Measurements from ENCODE around the gene FHAD1.

FHAD1 gene

GRCh38 chr1:15246960-15247614 lies at the start of gene FHAD1:
TSS of gene FHAD1 (plus strand) at chr1:15247223. CDS start at chr1:15251785, 4,562 bp downstream.
- no peak for DNase-seq

- DNase-seq: no peak
These were observed 49.2 kb upstream of the FHAD1 start for GRCh38 chr1:15197591-15198447.

GRCh38 chr1:15198684-15199083 lies 48.3 kb upstream of the FHAD1 start:
- DNase-seq: no peak

GRCh38 chr1:15201221-15201620 lies 45.8 kb upstream of the FHAD1 start:
- no peak for DNase-seq

- DNase-seq: no peak
These were observed 45.0 kb upstream of the FHAD1 start for GRCh38 chr1:15201849-15202551.

DNA sequence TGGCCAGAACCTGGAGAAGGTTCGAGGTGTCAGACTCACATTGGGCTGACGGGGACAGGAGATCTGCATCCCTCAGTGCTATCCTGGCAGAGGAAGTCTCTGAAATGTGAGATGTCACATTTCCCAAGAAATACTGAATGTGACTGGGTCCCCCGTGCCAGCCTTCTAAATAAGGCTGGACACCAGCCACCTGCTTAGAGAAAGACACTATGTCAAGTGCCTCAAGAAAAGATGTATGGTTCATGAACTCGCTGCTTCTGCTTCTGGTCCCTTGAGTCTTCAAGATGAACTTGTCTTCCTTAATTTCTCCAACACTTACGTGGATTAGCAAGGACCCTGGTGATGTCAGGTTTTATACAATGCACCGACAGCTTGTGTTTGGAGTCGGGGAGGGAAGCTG lies 42.1 kb upstream of the FHAD1 start:
- no peak for DNase-seq

DNA sequence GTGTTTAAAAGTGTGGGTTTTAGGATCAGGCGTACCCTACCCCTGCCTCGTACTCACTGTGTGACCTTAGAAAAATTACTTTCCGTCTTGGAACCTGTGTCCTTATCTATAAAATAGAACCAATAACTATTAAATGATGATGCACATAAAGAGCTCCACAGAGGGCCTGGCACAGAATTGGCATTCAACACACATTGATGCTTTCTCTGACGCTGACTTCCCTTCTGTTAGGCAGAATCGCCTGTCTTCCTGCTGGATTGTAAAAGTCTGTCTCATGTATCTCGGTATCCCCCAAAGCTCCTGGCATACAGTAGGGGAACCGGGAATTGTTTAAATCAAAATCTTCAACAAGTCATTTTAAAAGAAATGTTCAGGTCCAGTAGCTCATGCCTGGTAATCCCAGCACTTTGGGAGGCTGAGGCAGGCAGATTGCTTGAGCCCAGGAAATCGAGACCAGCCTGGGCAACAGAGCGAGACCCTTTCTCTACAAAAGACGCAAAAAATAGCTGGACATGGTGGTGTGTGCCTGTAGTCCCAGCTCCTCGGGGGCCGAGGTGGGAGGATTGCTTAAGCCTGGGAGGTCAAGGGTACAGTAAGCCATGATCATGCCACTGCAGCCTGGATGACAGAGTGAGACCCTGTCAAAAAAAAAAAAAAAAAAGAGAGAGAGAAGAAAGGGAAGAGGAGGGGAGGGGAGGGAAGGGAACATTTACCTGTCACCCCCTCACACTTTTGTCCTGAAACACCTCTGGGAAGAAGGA lies 41.3 kb upstream of the FHAD1 start:
- DNase-seq: no peak

DNA sequence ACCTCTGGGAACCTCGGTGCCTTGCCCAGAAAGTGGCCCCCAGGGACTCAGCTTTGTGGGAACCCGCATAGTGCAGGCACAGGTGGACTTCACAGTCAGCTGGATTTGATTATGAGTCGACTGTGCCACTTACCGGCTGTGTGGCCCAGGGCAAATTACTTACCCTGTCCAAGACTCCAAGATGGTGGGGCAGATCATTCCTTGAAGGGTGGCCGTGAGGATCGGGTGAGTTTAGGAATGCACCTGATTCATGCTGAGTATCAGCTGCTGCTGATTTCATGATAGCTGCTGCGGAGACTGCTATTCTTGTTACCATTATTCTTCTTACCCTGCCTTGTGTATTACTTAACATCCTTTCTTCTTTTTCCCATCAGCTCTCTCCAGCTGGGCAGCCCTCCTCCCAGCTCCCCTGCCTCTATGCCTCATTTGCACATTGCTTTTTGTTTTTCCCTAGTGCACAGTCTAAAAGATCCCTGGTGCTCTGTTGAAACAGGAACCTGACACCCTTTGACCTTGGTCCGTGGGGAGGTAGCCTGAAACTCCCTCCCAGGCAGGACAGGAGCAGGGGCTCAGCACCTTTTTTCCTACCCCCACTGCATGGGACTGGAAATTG lies 40.5 kb upstream of the FHAD1 start:
- DNase-seq: no peak

DNA sequence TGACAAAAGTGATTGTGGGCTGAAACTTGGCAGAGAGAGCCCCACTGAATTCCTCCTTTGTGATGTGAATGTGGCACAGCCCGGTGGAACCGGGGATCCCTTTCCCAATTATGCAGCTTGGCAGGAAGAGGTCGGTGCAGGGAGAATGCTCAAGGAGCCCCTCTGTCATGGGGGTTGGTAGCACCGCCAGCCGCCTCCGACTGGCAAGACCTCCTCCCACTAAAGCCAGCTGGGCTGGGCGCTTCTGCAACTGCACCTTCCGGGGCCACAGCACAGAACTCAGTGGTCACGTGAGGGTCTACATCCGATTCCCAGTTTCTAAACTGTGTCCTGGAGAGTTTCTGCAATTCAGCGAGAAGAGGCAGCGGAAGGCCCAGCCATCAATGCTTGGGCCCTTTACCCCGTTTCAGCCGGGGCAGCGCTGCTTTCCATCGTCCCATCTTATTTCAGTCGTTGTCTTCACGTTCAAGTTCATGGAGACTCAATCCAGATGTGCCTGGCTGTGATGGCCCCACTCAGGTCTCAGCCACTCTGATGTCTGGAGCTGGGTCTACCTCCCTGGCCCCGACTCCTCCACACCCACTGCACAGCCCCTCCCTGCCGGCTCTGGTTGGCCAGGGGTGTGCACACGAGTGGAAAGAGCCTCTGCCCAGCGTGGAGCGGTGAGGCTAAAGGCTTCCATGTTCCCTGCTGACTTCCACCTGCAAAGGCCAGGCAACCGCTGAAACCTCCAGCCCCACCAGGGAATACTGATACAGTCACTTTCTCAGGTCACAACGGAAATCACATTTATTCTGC lies 39.8 kb upstream of the FHAD1 start:
- DNase-seq: no peak

DNA sequence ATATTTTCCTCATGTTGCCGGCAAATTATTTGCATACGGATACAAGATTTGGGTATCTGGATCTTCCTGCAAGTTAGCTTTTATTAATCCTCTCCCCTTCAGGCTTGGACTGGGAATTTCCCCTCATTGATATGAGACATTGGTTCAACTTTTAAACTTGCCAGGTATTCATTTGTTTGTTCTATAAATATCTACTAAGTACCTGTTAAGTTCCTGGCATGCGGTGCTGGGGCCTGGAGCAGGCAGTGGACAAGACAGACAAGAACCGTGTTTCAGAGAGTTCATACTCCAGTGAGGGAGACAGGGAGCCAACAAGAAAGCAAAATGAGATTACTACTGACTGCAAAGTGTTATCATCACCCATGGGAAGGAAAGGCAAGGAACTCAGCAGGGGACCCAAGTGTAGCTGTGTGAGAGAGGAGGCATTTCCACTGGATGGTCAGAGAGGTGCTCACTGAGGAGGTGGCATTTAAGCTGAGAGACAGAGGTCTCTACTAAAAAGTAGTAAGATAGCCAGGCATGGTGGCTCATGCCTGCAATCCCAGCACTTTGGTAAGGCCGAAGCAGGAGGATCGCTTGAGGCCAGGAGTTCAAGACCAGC lies 39.1 kb upstream of the FHAD1 start:
- DNase-seq: no peak

DNA sequence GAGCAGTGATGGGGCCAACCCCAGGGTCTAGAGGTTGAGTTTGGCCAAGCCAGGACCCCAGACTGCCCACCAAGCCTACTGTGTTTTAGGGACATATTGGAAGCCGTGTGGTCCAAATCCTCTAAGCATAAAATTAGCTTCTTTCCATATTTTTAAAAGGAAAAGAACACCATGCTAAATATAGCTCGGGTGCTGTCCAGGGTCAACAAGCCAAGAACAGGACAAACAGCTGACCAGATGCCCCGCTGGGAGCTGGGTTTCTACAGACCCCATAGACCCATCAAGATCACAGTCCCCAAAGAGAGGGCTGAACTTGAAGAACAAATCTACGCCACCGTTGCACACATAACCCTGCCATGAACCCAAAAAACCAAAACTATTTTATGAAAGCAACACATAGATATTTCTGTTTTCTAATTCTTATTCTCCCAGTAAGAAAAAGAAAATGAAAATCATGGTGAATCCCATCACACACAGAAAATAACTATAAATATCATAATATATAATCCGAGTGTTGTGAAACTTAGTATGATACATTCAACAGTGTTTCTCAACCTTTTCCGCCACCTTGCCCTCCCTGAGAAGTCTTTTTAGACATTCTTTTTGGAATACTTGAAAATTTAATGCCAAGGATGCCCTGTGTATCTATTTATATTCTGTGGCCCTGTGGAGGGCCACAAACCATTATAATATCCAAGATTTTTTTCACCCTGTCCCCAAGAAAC lies 36.2 kb upstream of the FHAD1 start:
- DNase-seq: no peak

DNA sequence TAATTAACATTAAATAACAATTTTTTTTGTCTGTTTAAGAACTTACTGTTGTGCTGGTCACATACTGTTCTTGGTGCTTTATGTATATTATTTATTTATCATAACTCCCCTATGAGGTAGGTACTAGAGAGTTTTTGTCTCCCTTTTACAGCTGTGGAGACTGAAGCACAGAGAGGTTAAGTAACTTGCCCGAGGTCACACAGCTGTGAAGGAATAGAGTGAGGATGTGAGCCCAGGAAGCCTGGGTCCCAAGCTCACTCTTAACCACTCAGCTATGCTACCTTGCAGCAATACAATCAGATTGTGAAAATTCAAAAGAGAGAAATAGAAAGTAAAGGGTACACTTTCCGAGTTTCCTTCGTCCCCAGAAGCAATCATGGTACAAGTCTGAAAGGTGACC lies 35.6 kb upstream of the FHAD1 start:
- no peak for DNase-seq

- DNase-seq: no peak
These were observed 34.6 kb upstream of the FHAD1 start for GRCh38 chr1:15212216-15212953.

GRCh38 chr1:15212954-15213291 lies 34.1 kb upstream of the FHAD1 start:
- no peak for DNase-seq

DNA sequence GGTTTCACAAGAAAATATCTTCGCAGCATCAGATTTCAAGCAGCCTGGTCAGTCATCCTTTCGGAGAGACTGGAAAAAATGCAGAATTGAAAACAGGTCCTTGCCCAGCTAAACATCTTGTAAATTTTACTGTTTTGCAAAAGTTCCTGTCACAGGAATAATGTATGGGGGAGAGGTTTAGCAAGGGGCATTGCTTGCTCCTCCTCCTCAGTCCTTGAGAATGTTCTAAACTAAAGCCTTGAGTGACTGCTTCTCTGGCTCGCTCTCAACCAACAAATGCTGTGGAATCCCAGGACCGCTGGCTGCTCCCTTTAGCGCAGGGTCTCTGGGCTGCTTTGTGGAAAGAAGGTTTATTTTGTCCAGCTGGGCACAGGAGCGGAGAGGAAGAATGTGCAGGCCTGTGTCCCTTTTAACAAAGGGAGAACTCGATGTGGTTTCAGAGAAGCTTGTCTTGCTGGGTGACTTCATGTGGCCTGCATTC lies 33.6 kb upstream of the FHAD1 start:
- no peak for DNase-seq

- DNase-seq: no peak
These were observed 32.5 kb upstream of the FHAD1 start for GRCh38 chr1:15214527-15214926.

DNA sequence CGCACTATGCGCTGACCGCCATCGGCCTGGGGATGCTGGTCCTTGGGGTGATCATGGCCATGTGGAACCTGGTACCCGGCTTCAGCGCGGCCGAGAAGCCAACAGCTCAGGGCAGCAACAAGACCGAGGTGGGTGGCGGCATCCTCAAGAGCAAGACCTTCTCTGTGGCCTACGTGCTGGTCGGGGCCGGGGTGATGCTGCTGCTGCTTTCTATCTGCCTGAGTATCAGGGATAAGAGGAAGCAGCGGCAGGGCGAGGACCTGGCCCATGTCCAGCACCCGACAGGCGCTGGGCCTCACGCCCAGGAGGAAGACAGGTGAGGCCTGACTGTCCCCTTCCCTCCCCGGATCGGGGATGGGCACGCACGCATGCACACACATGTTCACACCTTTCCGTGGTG lies 31.9 kb upstream of the FHAD1 start:
- no peak for DNase-seq

- no peak for DNase-seq
These were observed 29.4 kb upstream of the FHAD1 start for GRCh38 chr1:15217654-15218053.

Measured in SIG-M5 (cell line).